ENCODE measurements around the gene MIOX. TPM values are rescaled to one million over a fixed set of nuclear protein-coding genes. Genes with fewer than 3 reads are reported as not detected.

The MIOX gene
- polyA plus RNA-seq, 4 donors, result 0.28 to 0.44 TPM; not detected in 2

GRCh38 chr22:50443197-50443596 lies 43.5 kb upstream of the MIOX start:
- no peaks in the 10 kb centered on the region for H3K9me3 ChIP-seq (ENCODE audit: control insufficient read depth in 2 of 2, insufficient read depth in 1 of 2, low read depth in 1 of 2, low read length in 1 of 2)
- H3K27me3 ChIP-seq (ENCODE audit: control insufficient read depth in 3 of 3, insufficient read depth in 3 of 3, low read length in 3 of 3), result no peaks in the 10 kb centered on the region
- peaks cover 0 to 9% (median 0%) of the 10 kb centered on the region in 3 donors for H3K4me1 ChIP-seq (ENCODE audit: control insufficient read depth in 3 of 3, insufficient read depth in 2 of 3, low read depth in 1 of 3, low read length in 2 of 3)
- no peak overlapping the region for H3K4me3 ChIP-seq (ENCODE audit: low read depth in 1 of 3, low read length in 3 of 3)
- FAIRE-seq (no peak), DNase-seq (no peak)
- peaks cover 16 to 94% (median 18%) of the 10 kb centered on the region in 3 donors for H3K36me3 ChIP-seq (ENCODE audit: control insufficient read depth in 3 of 3, insufficient read depth in 2 of 3, low read depth in 1 of 3, low read length in 3 of 3)
- 73 to 79% (median 74%) methylated on average over 15 of the region's 15 CpGs for WGBS, 3 donors
- H3K27ac ChIP-seq (ENCODE audit: low read depth in 1 of 3, low read length in 2 of 3), result no peak overlapping the region

DNA sequence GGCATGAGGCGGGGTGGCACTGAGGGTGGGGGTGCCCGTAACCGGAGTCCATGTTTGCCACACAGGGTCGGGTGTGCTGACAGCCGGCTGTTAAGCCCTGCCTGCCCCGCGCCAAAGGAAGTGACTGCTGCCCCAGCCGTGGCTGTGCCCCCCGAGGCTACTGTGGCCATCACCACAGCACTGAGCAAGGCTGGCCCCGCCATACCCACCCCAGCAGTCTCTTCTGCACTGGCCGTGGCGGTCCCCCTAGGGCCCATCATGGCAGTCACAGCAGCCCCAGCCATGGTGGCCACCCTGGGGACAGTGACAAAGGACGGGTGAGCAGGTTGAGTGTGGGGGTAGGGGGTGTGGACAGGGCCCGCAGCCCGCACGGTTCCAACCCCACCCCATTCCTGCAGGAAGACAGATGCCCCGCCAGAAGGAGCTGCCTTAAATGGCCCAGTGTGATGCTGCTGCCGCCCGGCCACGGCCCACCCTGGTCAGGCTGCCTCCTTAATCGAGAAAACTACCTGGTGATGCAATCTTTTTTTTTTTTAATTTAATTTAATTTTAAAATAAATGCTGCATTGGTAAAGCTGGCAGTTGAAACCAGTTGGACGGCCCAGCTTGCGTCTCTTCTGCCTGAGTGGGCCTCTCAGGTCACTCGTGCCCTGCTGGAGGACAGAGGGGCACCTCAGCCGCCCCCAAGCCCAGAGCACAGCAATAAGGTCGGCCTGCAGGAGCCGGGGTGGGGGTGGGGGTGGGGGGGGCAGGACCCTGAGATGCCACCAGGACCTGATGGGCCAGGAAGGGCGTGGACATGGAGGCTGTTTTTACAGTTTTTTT lies 42.6 kb upstream of the MIOX start:
- no peaks in the 10 kb centered on the region for H3K9me3 ChIP-seq (ENCODE audit: control insufficient read depth in 2 of 2, insufficient read depth in 1 of 2, low read depth in 1 of 2, low read length in 1 of 2)
- WGBS, 3 donors, result 55 to 68% (median 59%) methylated on average over 27 to 28 of the region's 28 CpGs
- H3K27ac ChIP-seq (ENCODE audit: low read depth in 1 of 3, low read length in 2 of 3), result no peak overlapping the region
- H3K27me3 ChIP-seq (ENCODE audit: control insufficient read depth in 3 of 3, insufficient read depth in 3 of 3, low read length in 3 of 3), result no peaks in the 10 kb centered on the region
- H3K4me3 ChIP-seq (ENCODE audit: low read depth in 1 of 3, low read length in 3 of 3), result no peak overlapping the region
- peaks cover 0 to 9% (median 0%) of the 10 kb centered on the region in 3 donors for H3K4me1 ChIP-seq (ENCODE audit: control insufficient read depth in 3 of 3, insufficient read depth in 2 of 3, low read depth in 1 of 3, low read length in 2 of 3)
- peaks cover 18 to 94% (median 21%) of the 10 kb centered on the region in 3 donors for H3K36me3 ChIP-seq (ENCODE audit: control insufficient read depth in 3 of 3, insufficient read depth in 2 of 3, low read depth in 1 of 3, low read length in 3 of 3)
- DNase-seq (no peak), FAIRE-seq (no peak)

DNA sequence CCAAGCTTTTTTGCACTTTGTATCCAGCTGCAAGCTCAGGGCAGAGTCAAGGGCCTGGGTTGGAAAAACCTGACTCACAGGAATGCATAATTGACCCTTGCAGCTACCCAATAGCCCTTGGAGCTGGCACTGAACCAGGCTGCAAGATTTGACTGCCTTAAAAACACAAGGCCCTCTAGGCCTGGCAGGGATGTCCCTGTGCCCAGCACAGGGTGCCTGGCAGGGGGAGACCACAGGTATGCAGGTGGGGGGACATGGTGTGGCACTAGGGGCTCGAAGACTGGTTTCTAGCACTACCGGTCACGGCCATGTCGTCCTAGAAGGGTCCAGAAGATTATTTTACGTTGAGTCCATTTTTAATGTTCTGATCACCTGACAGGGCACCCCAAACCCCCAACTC lies 42.0 kb upstream of the MIOX start:
- peak overlapping the region; percentile 28 to 38 (median 28) for H3K27ac ChIP-seq (ENCODE audit: low read depth in 1 of 3, low read length in 2 of 3)

DNA sequence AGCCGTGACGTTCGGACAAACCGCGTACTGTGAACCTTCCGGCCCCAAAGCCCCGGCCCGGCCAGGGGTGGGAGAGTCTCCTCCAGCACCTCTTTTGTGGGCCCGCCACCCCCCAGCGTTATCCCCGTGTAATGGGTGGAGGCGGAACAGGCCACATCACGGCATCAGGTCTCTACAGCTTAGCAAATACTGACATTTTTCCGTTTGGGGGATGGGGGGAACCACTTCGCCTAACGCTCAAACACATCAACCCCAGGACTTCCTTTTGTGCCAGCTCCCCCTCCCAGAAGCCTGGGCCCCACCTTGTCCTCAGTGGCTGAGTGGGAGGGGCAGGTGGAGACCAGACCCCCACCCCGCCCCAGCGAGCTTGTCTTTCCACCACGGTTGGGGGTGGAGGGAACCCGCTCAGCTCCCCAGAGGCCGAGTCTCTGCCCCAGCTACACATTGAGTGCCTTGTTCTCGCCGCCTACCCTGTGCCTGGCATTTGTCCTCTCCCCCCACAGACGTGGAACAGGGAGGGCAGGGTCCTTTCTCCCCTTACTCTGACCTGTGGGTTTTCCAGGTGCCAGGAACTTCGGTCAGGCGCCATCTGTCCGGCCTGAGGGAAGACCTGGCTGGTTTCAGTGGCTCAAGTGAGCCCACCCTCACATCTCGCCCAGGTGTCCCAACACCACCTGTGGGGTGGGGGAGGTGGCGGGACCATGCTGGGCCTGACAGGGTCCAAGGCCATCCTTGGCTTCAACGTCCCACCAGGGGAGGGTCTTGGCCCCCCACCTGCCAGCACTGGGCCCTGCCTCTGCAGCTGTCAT lies 41.4 kb upstream of the MIOX start:
- Histone ChIP-seq H3K27me3 (ENCODE audit: control insufficient read depth in 3 of 3, insufficient read depth in 3 of 3, low read length in 3 of 3) (no peaks in the 10 kb centered on the region), H3K27ac (ENCODE audit: low read depth in 1 of 3, low read length in 2 of 3) (peak overlapping the region; percentile 22 to 31 (median 28)), H3K36me3 (ENCODE audit: control insufficient read depth in 3 of 3, insufficient read depth in 2 of 3, low read depth in 1 of 3, low read length in 3 of 3) (peaks cover 17 to 93% (median 20%) of the 10 kb centered on the region in 3 donors), H3K9me3 (ENCODE audit: control insufficient read depth in 2 of 2, insufficient read depth in 1 of 2, low read depth in 1 of 2, low read length in 1 of 2) (no peaks in the 10 kb centered on the region), H3K4me1 (ENCODE audit: control insufficient read depth in 3 of 3, insufficient read depth in 2 of 3, low read depth in 1 of 3, low read length in 2 of 3) (peaks cover 0 to 9% (median 0%) of the 10 kb centered on the region in 3 donors), H3K4me3 (ENCODE audit: low read depth in 1 of 3, low read length in 3 of 3) (no peak overlapping the region)
- WGBS, 3 donors, result 48 to 59% (median 58%) methylated on average over 29 to 30 of the region's 30 CpGs
- DNase-seq (no peak), FAIRE-seq (no peak)

More for the DNA sequence above, 42.0 kb upstream of the MIOX start:
- Histone ChIP-seq H3K27me3 (ENCODE audit: control insufficient read depth in 3 of 3, insufficient read depth in 3 of 3, low read length in 3 of 3) (no peaks in the 10 kb centered on the region), H3K4me3 (ENCODE audit: low read depth in 1 of 3, low read length in 3 of 3) (no peak overlapping the region), H3K4me1 (ENCODE audit: control insufficient read depth in 3 of 3, insufficient read depth in 2 of 3, low read depth in 1 of 3, low read length in 2 of 3) (peaks cover 0 to 9% (median 0%) of the 10 kb centered on the region in 3 donors), H3K36me3 (ENCODE audit: control insufficient read depth in 3 of 3, insufficient read depth in 2 of 3, low read depth in 1 of 3, low read length in 3 of 3) (peaks cover 18 to 93% (median 19%) of the 10 kb centered on the region in 3 donors), H3K9me3 (ENCODE audit: control insufficient read depth in 2 of 2, insufficient read depth in 1 of 2, low read depth in 1 of 2, low read length in 1 of 2) (no peaks in the 10 kb centered on the region)
- FAIRE-seq, result no peak
- peak; percentile 51 to 89 for DNase-seq
- WGBS, 3 donors, result 57 to 72% (median 71%) methylated on average over 5 of the region's 5 CpGs

- peaks cover 0 to 9% (median 0%) of the 10 kb centered on the region in 3 donors for H3K4me1 ChIP-seq (ENCODE audit: control insufficient read depth in 3 of 3, insufficient read depth in 2 of 3, low read depth in 1 of 3, low read length in 2 of 3)
- peaks cover 17 to 93% (median 20%) of the 10 kb centered on the region in 3 donors for H3K36me3 ChIP-seq (ENCODE audit: control insufficient read depth in 3 of 3, insufficient read depth in 2 of 3, low read depth in 1 of 3, low read length in 3 of 3)
- 77 to 81% (median 78%) methylated on average over 12 to 17 of the region's 17 CpGs for WGBS, 3 donors
- H3K27ac ChIP-seq (ENCODE audit: low read depth in 1 of 3, low read length in 2 of 3), result no peak overlapping the region
- DNase-seq (no peak), FAIRE-seq (no peak)
- H3K27me3 ChIP-seq (ENCODE audit: control insufficient read depth in 3 of 3, insufficient read depth in 3 of 3, low read length in 3 of 3), result no peaks in the 10 kb centered on the region
- no peak overlapping the region for H3K4me3 ChIP-seq (ENCODE audit: low read depth in 1 of 3, low read length in 3 of 3)
- no peaks in the 10 kb centered on the region for H3K9me3 ChIP-seq (ENCODE audit: control insufficient read depth in 2 of 2, insufficient read depth in 1 of 2, low read depth in 1 of 2, low read length in 1 of 2)
Observed at GRCh38 chr22:50445880-50446707, 40.6 kb upstream of the MIOX start.

GRCh38 chr22:50446708-50447575 lies 39.7 kb upstream of the MIOX start:
- Histone ChIP-seq H3K27ac (ENCODE audit: low read depth in 1 of 3, low read length in 2 of 3) (no peak overlapping the region), H3K27me3 (ENCODE audit: control insufficient read depth in 3 of 3, insufficient read depth in 3 of 3, low read length in 3 of 3) (no peaks in the 10 kb centered on the region), H3K4me1 (ENCODE audit: control insufficient read depth in 3 of 3, insufficient read depth in 2 of 3, low read depth in 1 of 3, low read length in 2 of 3) (peaks cover 0 to 9% (median 0%) of the 10 kb centered on the region in 3 donors), H3K36me3 (ENCODE audit: control insufficient read depth in 3 of 3, insufficient read depth in 2 of 3, low read depth in 1 of 3, low read length in 3 of 3) (peaks cover 15 to 89% (median 17%) of the 10 kb centered on the region in 3 donors), H3K4me3 (ENCODE audit: low read depth in 1 of 3, low read length in 3 of 3) (no peak overlapping the region), H3K9me3 (ENCODE audit: control insufficient read depth in 2 of 2, insufficient read depth in 1 of 2, low read depth in 1 of 2, low read length in 1 of 2) (no peaks in the 10 kb centered on the region)
- WGBS, 3 donors, result 66 to 79% (median 78%) methylated on average over 53 to 54 of the region's 54 CpGs
- no peak for FAIRE-seq
- DNase-seq, result no peak

DNA sequence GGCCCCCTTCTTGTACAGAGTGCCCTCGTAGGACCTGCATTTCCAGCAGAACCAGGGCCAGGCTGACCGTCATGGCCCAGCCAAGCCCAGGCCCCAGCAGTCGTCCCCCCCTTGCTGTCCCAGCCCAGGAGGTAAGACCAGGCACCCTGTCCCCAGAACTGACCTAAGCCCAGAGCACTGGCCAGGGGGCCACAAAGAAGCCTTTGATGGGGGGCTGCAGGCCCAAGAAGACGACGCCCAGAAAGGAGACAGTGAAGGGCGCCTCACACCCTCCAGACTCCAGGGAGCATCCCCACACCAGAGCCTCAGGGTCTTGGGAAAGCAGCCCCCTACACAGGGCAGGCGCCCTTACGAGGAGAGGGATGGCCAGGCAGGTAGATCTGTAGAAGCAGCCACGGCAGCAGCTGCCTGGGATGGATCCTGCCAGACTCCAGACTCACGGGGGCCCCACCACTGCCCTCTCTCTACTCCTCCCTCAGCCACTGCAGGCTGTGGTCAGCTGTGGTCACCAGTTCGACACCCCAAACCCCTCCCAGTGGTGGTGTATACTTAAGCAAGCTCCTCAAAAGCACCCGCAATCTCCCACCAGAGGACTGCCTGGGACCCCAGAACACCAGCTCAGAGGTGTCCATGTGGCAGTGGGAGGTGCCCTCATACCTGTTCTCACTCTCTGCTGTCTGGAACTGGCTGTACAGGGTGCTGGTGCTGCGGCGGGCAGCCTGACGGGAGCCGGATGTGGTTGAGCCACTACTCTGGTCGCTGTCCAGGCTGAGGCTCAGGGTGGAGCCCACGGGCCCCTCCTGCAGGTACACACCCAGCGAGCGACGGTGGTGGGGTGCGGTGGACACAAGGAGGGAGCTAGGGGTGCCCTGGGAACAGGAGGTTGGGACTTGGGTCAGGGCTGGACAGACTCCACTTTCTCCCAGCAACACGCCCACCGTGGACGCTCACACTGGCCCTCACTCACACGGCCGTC lies 38.8 kb upstream of the MIOX start:
- 85 to 90% (median 88%) methylated on average over 26 to 27 of the region's 27 CpGs for WGBS, 3 donors
- Histone ChIP-seq H3K27ac (ENCODE audit: low read depth in 1 of 3, low read length in 2 of 3) (no peak overlapping the region), H3K4me1 (ENCODE audit: control insufficient read depth in 3 of 3, insufficient read depth in 2 of 3, low read depth in 1 of 3, low read length in 2 of 3) (peaks cover 0 to 9% (median 0%) of the 10 kb centered on the region in 3 donors), H3K4me3 (ENCODE audit: low read depth in 1 of 3, low read length in 3 of 3) (no peak overlapping the region), H3K36me3 (ENCODE audit: control insufficient read depth in 3 of 3, insufficient read depth in 2 of 3, low read depth in 1 of 3, low read length in 3 of 3) (peaks cover 15 to 90% (median 17%) of the 10 kb centered on the region in 3 donors), H3K9me3 (ENCODE audit: control insufficient read depth in 2 of 2, insufficient read depth in 1 of 2, low read depth in 1 of 2, low read length in 1 of 2) (no peaks in the 10 kb centered on the region), H3K27me3 (ENCODE audit: control insufficient read depth in 3 of 3, insufficient read depth in 3 of 3, low read length in 3 of 3) (no peaks in the 10 kb centered on the region)
- FAIRE-seq (no peak), DNase-seq (no peak)

All from small intestine (tissue), 7 donors.